Breast epithelium (tissue), 4 donors: ENCODE results near the gene ITPR2. TPM values are rescaled to one million over a fixed set of nuclear protein-coding genes. Genes with fewer than 3 reads are reported as not detected.
A peak's percentile ranks its signal among the peaks of the same experiment; 100 is the strongest.

Experiments used
- DNase-seq, 2 donors: peaks; one replicate each; pipeline ENCODE4 v3.0.0-alpha.2; 2019; ENCODE audit warnings: low spot score in 2 of 2
- H3K27ac ChIP-seq, 2 donors: fragments of 200-600 bp; sonication (generic) in 1 of 2; one replicate each; pipeline ENCODE4 v1.5.1; 2016 to 2019; ENCODE audit warnings: mild to moderate bottlenecking in 1 of 2
- H3K27me3 ChIP-seq, 2 donors: fragments of 200-600 bp; sonication (generic) in 1 of 2; one replicate each; pipeline versions ENCODE4 v1.5.1 to v1.6.0; 2017 to 2019; ENCODE audit warnings: control low read depth in 1 of 2, mild to moderate bottlenecking in 1 of 2
- H3K36me3 ChIP-seq: fragments of 200-600 bp; one replicate; pipeline ENCODE4 v1.5.1; 2019
- H3K4me1 ChIP-seq, 2 donors: fragments of 200-600 bp; sonication (generic); one replicate each; pipeline ENCODE4 v1.5.1; 2016 to 2019; ENCODE audit warnings: control low read depth in 1 of 2
- H3K4me3 ChIP-seq, 3 donors: fragments of 200-600 bp; sonication (generic); 1 replicate in 2 of 3; 2 replicates in 1 of 3; pipeline ENCODE4 v1.5.1; 2016 to 2019; ENCODE audit warnings: mild to moderate bottlenecking in 3 of 3, moderate library complexity in 2 of 3
- H3K9me3 ChIP-seq, 2 donors: fragments of 200-600 bp; sonication (generic) in 1 of 2; one replicate each; pipeline ENCODE4 v1.5.1; 2016 to 2019; ENCODE audit warnings: control low read depth in 1 of 2
- CTCF ChIP-seq, 3 donors: fragments of 450-650 bp; IDR thresholded peaks; one replicate each; pipeline ENCODE4 v1.5.1; 2016 to 2017; ENCODE audit warnings: antibody characterized with exemption in 3 of 3, mild to moderate bottlenecking in 3 of 3, moderate library complexity in 3 of 3
- POLR2A ChIP-seq: fragments of 450-650 bp; IDR thresholded peaks from one replicate; pipeline ENCODE4 v1.6.1; 2016; ENCODE audit warnings: antibody characterized with exemption, mild to moderate bottlenecking, moderate library complexity
- POLR2AphosphoS5 ChIP-seq, 3 donors: sonication (generic); formaldehyde crosslinking; IDR thresholded peaks; one replicate each; pipeline ENCODE4 v1.6.1; 2017; ENCODE audit warnings: antibody characterized with exemption in 3 of 3
- intact Hi-C: fragments of 100-400 bp; cut with DNase I; formaldehyde crosslinking; loops from one replicate; pipeline ENCODE4 v1.15.1; 2023; ENCODE audit warnings: low total_unique reads
- total RNA-seq, 3 donors: library from RNA; depleted of rRNA; stranded (reverse); fragments of >200 nt; gene quantifications; one replicate each; pipeline ENCODE4 v1.1.0, GENCODE V29; 2016

The ITPR2 gene
- total RNA-seq, 3 donors from 2014 or later, result 47.2 to 95.0 (median 66.5) TPM

- Histone ChIP-seq H3K4me3 (no peak overlapping the region), H3K36me3 (no peaks in the 10 kb centered on the region), H3K27me3 (no peaks in the 10 kb centered on the region), H3K4me1 (peaks cover 0 to 5% of the 10 kb centered on the region in 2 donors), H3K27ac (no peak overlapping the region), H3K9me3 (no peaks in the 10 kb centered on the region)
- no peak for TF ChIP-seq POLR2AphosphoS5 (IDR thresholded peaks at IDR 0.05)
- TF ChIP-seq CTCF (IDR thresholded peaks at IDR 0.05), result no peak
- TF ChIP-seq POLR2A, result no peak
- DNase-seq, result no peak
- intact Hi-C loops, result no loop called here
Measured at GRCh38 chr12:26805401-26805971, 27.5 kb downstream of the ITPR2 start.

- Histone ChIP-seq H3K27ac (peak overlapping the region in 1 of 2 donors; percentile 63), H3K27me3 (no peaks in the 10 kb centered on the region)
- intact Hi-C loops, result no loop called here
Measured at GRCh38 chr12:26803552-26803951, 29.4 kb downstream of the ITPR2 start.

GRCh38 chr12:26801486-26801885 lies 31.5 kb downstream of the ITPR2 start:
- peaks cover 3% of the 10 kb centered on the region for H3K36me3 ChIP-seq
- intact Hi-C loops, result no loop called here
- no peaks in the 10 kb centered on the region for H3K9me3 ChIP-seq
- DNase-seq, result no peak
- TF ChIP-seq CTCF (IDR thresholded peaks at IDR 0.05), result no peak
- no peaks in the 10 kb centered on the region for H3K27me3 ChIP-seq
- H3K4me1 ChIP-seq, result peaks cover 0 to 5% of the 10 kb centered on the region in 2 donors
- no peak overlapping the region for H3K27ac ChIP-seq
- H3K4me3 ChIP-seq, result no peak overlapping the region

More at GRCh38 chr12:26803552-26803951, 29.4 kb downstream of the ITPR2 start:
- Histone ChIP-seq H3K4me3 (no peak overlapping the region), H3K9me3 (no peaks in the 10 kb centered on the region), H3K36me3 (peaks cover 3% of the 10 kb centered on the region), H3K4me1 (peaks cover 0 to 5% of the 10 kb centered on the region in 2 donors)
- peak in 1 of 2 donors; percentile 51 for DNase-seq
- TF ChIP-seq POLR2A (no peak), CTCF (IDR thresholded peaks at IDR 0.05) (no peak), POLR2AphosphoS5 (IDR thresholded peaks at IDR 0.05) (no peak)

GRCh38 chr12:26800858-26801257 lies 32.1 kb downstream of the ITPR2 start:
- intact Hi-C loops, result no loop called here
- H3K4me1 ChIP-seq, result peaks cover 0 to 5% of the 10 kb centered on the region in 2 donors
- H3K9me3 ChIP-seq, result no peaks in the 10 kb centered on the region
- no peak overlapping the region for H3K4me3 ChIP-seq
- H3K27ac ChIP-seq, result no peak overlapping the region
- H3K36me3 ChIP-seq, result peaks cover 3% of the 10 kb centered on the region
- TF ChIP-seq CTCF (IDR thresholded peaks at IDR 0.05) (no peak), POLR2AphosphoS5 (IDR thresholded peaks at IDR 0.05) (no peak)
- DNase-seq, result no peak
- no peaks in the 10 kb centered on the region for H3K27me3 ChIP-seq

- no peak overlapping the region for H3K4me3 ChIP-seq
- H3K9me3 ChIP-seq, result no peaks in the 10 kb centered on the region
- TF ChIP-seq POLR2AphosphoS5 (IDR thresholded peaks at IDR 0.05), result no peak
- H3K36me3 ChIP-seq, result peaks cover 3% of the 10 kb centered on the region
- peaks cover 0 to 5% of the 10 kb centered on the region in 2 donors for H3K4me1 ChIP-seq
- DNase-seq, result no peak
- no peaks in the 10 kb centered on the region for H3K27me3 ChIP-seq
- intact Hi-C loops, result no loop called here
- no peak overlapping the region for H3K27ac ChIP-seq
Measured at GRCh38 chr12:26800347-26800746, 32.6 kb downstream of the ITPR2 start.

GRCh38 chr12:26799741-26800140 lies 33.3 kb downstream of the ITPR2 start:
- DNase-seq, result no peak
- peaks cover 3% of the 10 kb centered on the region for H3K36me3 ChIP-seq
- H3K27ac ChIP-seq, result no peak overlapping the region
- peaks cover 0 to 5% of the 10 kb centered on the region in 2 donors for H3K4me1 ChIP-seq
- no peaks in the 10 kb centered on the region for H3K27me3 ChIP-seq
- intact Hi-C loops, result no loop called here
- no peaks in the 10 kb centered on the region for H3K9me3 ChIP-seq
- TF ChIP-seq POLR2A (no peak), POLR2AphosphoS5 (IDR thresholded peaks at IDR 0.05) (no peak), CTCF (IDR thresholded peaks at IDR 0.05) (no peak)
- no peak overlapping the region for H3K4me3 ChIP-seq
